NCI-H1417 treated with DMSO at 0.1 percent for 48 hours (cell line): Measurements from ENCODE around the gene NOL4L.

Experiments
- DNase-seq: peaks from one replicate; lab custom pipeline; 2025; lab: John Stamatoyannopoulos, UW

NOL4L gene

DNA sequence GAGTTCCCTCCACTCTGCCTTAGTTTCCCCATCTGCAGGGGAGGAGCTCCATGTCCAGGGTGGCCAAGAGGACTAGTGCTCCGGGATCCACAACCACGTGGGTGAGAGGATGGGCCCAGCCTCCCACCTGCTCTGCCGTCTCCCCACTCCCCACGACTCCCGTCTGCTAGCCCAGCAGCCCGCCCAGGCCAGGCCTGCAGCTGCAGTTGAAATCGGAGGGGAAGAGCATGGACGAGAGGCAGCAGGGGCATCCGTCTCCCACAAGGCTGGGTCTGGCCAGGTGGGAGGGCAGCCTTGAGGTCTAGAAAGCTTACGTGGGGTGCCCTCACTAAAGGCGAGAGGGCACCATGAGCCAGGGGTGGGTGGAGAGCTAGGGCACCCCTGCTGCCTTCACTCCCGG is 8.6 kb downstream of the NOL4L start:
- DNase-seq: no peak

DNA sequence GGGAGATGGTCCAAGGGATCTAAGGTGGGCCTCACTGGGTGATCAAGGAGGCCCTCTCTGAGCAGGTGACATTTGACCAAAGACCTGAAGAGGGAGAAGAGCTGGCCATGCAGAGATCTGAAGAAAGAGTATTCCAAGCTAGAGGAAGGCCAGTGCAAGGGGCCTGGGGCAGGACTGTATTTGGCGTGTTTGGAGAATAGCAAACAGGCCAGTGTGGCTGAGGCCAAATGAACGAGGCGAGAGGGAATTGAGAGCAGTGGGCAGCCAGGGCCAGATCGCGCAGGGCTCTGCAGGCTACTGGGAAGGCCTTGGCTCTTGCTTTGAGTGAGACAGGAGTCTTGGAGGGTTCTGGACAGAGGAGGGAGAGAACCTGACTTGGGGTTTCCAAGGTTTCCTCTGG is 9.3 kb downstream of the NOL4L start:
- DNase-seq: no peak

DNA sequence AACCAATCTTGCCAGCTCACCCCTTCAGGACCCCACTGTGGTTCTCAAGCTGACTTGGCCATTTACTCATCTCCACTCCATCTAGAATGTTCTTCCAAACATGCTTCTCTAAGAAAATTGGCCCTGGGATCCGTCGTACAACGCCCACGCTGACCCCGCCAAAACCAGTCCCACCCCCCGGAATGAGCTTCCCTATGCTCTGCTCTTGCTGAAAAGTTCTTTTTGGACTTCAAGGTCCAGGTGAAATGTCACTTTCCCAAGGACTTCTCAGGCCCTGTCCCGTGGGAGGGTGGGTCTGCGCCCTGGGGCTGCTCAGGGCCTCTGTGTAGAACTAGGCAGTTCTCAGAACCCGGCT is 9.9 kb downstream of the NOL4L start:
- no peak for DNase-seq

DNA sequence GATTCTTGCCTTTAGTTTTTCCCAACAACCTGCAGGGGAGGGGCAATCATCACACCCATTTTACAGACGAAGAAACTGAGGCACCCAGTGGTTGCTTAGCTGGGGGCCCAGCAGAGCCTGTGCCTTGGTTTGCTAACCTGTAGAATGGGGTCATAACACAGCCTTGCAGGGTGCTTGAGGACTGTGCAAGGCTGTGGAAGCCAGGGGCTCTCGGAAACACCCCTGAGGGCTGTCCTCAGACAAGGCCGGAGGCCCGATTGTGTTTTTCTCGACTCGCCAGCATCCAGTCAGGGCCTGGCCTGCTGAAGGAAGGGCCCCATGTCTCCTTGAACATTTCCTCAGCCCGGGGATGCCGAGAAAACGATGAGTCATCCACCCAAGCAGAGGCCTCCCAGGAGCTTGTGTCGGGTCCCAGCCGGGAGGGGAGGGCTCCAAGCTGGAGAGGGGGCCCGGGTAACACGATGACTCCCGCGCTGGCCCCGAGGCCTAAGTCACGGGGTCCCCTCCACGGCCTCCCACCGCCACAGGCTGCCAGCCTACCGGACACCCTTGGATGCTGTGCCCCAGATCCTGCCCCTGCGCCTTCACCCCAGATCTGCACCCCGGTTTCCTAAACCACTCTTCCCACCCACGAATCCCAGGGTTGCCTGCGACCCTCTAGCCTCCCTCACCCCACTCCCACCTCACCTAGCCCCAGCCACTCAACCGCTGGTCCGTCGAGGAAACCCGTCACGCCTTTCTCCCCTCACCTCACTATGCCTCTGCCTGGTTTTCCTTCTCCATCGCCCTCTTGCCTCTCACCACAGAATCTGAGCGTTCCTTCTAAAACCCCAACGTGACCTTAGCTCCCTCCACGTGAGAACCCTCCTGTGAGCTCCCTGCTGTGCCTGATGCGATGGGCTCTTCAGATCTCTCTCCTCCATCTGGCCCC is 10.6 kb downstream of the NOL4L start:
- no peak for DNase-seq

DNA sequence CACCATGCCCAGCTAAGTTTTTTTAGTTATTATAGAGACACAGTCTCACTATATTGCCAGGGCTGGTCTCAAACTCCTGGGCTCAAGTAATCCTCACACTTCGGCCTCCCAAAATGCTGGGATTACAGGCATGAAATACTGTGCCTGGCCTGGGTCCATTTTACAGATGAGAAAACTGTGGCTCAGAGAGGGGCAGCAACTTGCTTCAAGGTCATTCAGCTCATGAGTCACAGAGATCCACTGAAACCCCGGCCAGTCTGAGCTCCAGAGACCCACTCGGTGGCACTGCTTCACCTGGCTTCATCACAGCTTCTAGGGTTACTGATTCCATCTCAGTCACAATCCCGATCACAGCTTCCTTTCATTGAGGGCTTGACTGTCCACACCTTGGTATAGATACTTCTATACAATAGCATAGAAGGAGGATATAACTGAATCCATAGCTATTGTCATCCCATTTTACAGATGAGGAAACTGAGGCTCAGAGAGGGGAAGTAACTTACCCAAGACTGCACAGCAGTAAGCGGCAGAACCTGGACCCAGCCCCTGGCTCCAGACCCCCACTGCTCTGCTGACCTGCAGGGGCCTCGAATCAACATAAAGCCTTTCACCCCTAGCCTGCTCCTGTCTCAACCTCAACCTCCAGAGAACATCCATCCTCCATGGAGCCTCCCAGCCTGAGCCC is 11.8 kb downstream of the NOL4L start:
- no peak for DNase-seq

DNA sequence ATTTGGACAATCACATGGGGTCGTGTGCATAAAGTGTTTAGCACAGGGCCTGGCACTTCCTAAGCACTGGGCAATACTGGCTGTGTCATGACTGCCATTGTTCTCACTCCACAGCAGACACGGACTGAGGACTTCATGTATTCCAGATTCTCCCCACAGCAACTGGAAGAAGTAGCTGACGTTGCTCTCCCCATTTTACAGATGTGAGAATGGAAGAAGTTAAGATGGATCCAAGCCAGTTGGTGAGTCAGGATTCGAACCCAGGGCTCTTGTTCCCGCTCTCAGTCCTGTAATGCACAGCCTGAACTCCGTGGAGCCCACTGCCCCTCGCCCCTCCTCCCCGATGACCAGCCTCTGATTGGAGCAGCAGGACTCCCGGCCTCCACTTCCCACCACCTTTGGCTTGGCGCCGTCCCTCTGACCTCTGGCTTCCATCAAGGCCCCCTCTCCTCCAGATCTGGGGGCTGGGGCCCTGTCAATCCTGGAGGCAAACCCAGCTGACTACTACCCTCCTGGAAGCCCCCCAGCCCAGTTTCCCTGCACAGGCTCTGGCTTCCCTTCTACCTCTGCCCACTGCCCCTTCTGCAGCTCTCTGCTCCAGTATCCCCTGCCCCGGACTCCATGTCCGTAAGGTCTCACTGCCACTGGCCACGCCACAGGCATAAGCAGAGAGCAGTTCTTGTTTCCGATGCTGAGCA is 12.7 kb downstream of the NOL4L start:
- DNase-seq: no peak

DNA sequence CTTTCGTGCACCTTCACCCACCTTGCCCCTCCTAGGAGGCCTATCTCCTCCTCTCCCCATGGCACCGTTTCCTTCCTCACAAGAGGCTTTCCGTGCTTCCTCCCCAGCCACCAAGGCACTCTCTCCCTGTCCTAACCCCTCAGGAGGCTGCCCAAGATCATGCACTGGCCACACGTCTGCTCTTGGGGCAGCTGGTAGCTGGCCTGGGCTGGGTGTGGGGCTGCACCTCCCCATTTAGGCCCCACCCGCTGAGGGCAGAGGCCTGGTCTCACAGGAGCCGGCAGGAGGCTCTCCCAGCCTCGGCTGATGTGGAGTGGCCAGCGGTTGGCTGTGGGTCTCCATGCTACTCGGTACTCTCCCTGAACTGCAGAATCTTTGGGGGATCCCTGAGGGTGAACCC is 13.6 kb downstream of the NOL4L start:
- DNase-seq: no peak

DNA sequence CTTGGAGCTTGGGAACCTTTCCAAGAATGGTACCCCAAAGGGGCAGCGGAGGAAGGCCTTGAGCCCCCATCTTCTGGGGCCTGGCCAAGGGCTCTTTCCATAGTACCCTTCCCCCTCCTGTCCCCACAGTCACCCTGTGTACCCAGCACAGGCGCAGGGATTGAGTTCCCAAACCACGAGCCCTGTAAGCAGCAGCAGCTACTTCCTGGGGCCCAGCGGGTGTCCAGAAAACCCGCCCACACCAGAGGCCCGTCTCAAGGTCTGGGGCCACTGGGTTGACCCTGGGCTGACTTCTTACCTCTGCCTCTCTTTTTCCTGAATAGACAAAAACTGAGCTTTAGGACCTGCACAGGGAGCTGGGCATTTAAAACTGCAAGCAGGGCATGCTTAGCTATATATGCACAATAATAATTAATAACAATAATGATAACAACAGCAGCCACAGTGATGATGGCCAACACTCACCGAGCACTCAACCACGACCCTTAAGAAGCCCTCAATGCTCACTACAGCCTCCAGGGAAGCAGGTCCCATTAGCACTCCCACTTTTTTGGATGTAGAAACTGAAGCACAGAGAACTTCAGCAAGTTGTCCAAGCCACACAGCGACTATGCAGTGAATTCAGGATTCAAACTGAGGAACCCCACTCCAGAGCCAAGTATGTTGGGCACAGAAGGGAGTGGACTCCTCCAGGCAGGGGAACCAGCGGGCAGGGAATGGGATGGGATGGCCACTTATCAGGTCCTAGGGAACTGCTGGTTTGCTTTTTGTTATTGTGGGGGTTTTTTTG is 14.5 kb downstream of the NOL4L start:
- DNase-seq: no peak

DNA sequence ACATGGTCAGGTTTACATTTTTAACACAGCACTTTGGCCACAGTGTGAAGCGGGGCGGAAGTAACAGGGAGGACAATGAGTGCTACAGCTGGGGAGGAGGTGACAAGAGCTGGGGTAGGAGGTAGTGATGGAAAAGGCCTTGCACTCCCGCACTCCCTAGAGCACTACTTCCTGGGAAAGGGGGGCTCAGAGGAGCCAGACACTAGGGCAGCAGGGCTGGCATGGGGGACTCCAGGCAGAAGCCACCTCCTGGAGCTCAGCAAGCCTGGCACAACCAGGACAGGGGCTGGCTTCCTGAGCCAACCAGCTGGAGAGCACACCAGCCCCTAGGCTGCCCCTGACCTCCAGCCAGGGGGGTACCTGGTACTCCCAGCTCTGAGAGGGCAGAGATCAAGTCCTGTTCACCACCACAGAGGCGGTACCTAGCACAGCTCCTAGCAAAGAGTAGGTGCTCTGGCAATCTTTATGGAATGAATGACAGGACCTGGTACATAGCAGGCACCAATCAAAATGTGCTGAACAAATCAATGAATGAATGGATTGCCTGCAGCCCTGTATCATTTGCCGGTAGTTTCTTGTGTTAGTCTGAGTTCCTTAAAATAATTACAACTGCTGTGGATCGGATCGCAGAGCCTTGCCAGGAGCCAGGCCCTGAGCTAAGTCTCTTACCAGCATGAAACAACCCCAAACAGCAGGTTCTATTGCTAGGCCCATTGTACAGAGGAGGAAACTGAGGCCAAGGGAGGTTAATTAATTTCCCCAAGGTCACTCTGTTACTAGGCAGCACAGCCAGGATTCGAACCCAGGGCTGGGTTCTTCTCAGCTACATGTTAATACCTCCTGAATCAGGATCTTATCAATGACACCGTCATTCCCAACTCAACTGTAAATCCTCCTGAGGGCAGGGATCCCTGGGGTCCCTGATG is 15.5 kb downstream of the NOL4L start:
- no peak for DNase-seq

DNA sequence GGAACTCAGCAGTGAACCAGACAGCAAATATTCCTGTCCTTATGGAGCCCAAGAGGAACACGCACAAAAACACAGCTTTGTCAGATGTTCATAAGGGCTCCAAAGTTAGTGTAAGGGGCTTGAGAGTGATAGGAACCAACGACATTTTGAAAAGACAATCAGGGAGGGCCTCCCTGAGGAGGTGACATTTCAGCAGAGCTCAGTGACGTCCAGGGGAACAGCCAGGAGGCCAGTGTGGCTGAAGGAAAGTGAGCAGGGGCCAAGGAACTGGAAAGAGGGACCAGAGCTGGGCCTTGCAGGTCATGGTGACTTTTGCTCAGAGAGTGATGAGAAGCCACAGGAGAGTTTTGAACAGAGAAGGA is 16.1 kb downstream of the NOL4L start:
- DNase-seq: no peak

DNA sequence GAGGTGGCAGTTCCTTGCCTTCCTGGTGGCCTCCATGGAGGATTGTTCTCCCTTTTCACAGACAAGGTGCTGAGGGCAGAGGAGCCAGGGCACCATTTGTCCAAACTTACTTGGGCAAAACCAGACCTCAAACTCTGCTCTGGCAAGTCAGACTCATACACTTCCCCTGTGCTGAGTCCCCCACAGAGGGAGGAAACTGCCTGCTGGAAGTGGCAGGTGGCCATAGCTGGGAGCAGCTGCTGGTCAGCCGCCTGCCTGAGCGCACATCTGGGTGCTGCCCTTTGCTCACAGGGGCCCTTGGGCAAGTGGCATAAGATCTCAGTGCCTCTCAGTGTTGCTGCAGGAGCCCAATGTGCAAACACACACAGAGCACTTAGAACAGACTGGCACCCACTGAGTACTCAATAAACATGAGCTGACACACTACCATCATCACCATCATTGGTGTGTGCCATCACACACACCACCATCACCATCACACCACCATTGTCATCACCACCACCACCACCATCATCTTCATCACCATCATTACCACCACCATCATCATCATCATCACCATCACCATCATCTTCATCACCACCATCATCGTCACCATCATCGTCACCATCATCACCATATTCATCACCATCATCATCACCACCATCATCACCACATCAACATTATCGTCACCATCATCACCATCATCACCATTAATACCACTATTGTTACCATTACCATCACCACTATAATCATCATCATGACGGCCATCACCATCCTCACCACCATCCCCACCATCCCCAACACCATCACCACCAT is 17.6 kb downstream of the NOL4L start:
- DNase-seq: no peak

DNA sequence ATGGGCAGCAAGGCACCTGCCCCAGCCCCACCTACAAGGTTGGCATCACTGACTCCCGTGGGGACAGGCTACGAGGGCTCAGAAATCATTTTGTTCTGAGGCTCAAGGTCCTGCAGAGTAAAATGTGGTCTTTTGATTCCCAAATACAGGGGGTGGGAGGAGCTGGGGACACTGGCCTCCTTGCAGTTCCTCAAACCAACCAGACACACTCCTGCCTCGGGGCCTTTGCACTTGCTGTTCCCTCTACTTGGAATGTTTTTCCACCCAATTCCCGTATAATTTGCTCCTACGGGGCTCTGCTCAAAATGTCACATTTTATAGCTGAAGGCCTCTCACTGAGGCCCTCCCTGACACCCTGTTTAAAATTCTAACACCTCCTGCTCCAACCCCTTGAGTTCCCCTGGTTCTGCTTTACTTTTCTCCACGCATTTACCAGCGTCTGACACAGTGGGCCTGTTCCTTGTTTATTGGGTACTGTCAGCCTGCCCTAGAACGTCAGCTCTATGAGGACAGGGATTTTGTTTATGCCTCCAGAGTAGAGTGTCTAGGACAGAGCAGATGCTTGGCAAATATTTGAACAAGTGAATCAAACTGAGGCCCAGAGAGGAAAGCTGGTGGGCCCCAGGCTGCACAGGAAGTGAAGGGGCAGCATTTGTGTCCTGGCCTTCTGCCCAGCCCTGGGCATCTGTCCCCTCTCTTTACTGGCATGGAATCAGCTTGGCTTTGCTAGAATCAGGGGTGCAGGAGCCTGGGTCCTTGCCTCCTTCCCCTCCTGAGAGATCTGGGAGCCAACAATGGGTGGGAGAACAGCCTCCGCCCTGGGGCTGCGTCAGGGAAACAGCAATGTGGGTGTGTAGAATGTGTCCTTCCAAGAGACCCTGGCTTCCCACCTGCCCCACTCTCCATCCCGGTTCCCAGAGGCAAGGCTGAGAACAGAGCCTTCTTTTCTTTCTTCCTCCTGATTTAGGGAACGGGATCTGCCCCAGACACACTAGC is 18.5 kb downstream of the NOL4L start:
- no peak for DNase-seq

DNA sequence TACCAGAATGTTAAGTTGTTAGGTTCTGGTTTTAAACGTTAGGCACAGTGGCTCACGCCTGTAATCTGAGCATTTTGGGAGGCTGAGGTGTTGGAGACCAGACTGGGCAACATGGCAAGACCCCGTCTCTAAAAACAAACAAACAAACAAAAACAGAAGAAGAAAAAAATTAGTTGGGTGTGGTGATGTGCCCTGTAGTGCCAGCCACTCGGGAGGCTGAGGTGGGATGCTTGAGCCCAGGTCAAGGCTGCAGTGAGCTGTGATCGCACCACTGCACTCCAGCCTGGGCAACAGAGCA is 19.4 kb downstream of the NOL4L start:
- no peak for DNase-seq

DNA sequence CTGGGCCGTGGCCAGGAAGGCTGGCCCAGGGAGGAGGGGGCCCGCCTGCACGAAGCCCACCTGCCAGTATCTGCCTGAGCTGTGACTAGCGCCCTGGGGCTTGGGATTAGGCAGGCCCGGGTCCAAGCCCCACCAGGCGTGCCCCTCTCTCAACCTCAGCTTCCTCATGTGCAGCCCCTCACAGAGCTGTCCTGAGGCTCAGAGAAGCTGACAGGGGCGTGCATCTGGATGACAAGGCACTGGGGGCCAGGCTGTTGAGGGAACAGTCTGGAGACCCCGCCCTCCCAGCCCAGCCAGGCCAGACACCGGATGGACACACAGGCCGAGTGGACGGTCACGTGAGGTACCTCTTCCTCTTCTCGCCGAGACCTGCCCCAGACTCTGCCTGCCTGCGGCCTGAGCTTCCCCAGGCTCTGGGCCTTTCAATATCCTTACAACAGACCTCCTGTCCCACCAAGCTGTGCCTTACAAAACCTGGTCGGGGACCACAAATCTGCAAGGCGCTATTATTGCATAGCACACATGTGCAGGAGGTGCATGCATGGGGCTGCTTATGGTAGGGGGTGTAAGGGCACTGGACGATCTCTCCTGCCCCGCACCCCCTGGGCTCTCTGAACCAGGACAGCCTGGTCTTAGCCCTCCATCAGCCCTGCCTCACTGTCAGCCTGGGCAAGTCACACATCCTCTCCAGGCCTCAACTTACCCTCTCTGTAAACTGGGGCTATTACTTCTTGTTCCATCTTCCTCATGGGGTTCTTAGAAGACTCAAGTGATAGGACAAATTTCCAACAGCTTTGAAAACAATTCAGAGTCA is 20.0 kb downstream of the NOL4L start:
- no peak for DNase-seq

DNA sequence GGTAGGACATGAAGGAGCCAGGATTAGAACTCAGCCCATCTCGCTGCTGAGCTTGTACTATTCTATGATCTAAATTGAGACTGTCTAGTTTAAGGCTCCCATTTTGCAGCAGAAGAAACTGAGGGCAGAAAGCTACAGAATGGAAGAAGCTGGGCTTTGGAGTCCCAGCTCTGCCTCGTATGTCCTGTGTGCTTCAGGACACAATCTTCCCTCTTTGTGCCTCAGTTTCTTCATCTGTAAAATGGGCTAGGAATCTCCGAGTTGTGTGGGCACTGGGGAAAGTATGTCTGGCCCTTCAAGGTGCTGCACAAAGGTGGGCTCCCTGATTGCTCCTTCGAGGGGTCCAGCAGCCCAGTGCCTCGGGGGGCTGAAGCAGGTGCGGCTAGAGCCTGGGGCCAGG is 20.7 kb downstream of the NOL4L start:
- DNase-seq: no peak

DNA sequence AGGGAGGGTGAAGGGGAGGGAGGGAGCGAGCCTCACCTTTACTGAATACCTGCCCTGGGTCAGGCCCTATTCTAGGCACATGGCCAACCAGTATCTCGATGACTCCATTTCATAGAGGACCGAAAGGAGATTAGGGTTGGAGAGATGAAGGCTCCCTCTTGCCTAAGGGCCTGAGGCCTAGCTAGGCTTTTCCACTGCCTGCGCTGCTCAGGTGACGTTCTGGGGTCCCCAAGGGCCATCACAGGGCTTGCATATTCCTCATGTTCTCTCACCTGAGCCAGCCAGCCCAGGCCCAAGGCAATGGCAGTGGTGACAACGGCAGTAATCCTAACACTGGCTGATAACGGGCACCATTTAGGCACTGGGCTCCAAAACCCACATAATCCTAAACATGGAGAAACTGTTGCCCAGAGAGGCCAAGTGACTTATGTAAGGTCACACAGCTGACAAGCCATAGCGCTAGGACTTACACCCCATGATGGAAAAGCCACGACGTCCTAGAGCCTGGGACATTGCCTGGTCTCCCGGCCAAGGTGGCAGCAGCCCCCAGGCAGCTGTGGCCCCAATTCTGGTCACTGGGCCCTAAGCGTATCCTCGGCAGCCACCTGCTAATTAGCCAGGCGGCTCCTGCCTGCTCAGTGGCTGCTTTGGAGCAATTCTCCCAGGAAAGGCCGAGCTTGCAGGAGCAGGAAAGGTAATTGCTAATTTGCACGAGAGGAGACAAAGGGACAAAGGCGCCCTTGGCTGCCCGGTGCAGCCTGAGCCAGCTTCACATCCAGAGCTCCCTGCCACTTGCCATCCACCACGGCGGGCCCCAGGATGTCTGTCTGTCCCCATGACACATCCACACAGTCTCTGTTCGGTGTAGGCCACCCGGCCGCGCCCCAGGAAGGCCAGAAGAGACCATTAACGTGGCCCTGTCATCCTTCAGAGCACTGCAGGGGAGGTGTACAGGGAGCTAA is 21.5 kb downstream of the NOL4L start:
- DNase-seq: peak; percentile 63

DNA sequence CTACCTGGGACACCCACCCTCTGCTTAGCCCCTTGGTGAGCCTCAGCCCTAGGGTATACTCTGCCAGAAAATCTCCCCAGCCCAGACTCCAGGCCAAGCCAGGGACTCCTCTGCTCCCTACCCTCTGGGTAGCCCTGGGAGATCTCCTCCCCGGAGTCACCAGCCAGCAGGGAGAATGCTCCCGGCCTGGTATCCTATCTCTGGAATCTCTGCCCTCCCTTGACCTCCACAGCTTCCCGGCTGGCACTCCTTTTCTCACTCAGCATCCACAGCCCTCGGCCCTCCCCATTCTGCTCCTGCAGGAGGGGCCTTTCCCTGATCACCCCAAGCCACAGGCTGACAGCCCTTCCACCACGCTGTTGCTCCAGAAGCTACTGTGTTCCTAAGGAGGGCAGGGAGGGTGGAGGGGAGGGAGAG is 22.6 kb downstream of the NOL4L start:
- no peak for DNase-seq
